ENCODE results near the gene INAFM2. TPM values are rescaled to one million over a fixed set of nuclear protein-coding genes. Genes with fewer than 3 reads are reported as not detected.

The INAFM2 gene
- total RNA-seq, 1 donor from 2014 or later = 23.6 TPM

DNA sequence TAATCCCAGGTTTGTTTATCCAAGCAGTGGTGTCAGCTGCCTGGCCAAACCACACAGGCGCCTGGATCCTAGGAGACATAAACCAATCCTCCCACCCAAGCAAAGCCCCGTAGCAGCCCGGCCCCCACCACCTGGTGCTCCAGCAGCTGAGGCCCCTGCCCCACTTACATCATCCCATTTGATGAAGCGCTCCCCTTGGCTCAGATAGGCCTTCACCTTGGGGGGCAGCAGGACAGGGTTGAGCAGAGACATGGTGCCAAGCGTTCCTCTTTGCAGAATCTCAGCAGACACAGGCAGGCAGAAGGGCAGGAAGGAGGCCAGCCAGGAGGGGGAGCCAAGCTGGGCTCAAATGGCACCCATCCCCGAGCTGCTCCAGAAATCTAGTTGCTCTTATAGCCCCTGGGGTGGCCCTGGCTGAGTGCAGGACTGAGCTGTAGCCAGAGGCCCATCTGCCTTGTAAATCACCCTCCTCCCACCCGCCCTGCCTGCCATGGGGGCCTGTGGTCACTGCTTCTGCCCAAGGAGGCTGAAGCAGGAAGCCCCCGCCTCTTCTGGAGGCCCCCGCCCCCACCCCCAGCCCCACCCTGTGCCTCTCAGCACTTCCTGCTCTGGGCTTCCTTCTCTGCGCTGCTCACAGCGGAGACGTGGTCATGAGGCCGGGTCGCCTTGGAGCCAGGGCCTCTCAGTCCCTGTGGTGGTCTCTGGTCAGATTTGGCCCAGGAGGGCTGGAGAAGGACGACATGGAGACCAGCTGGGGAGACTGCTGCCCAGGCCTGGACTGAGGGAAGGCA is 15.9 kb upstream of the INAFM2 start, which contains the start of gene PLCB2:
TSS of gene PLCB2 (minus strand) at position 515 of the 791 bp plus-strand sequence. CDS start at position 252, 263 bp downstream.
- no peaks in the 10 kb centered on the region for H3K36me3 Mint-ChIP-seq
- no peaks in the 10 kb centered on the region for H3K9me3 Mint-ChIP-seq
- H3K4me3 Mint-ChIP-seq = no peak within 1 kb of the TSS
- no peak for DNase-seq (ENCODE audit: extremely low spot score, unreplicated experiment)
- TF ChIP-seq, protein P1, sequence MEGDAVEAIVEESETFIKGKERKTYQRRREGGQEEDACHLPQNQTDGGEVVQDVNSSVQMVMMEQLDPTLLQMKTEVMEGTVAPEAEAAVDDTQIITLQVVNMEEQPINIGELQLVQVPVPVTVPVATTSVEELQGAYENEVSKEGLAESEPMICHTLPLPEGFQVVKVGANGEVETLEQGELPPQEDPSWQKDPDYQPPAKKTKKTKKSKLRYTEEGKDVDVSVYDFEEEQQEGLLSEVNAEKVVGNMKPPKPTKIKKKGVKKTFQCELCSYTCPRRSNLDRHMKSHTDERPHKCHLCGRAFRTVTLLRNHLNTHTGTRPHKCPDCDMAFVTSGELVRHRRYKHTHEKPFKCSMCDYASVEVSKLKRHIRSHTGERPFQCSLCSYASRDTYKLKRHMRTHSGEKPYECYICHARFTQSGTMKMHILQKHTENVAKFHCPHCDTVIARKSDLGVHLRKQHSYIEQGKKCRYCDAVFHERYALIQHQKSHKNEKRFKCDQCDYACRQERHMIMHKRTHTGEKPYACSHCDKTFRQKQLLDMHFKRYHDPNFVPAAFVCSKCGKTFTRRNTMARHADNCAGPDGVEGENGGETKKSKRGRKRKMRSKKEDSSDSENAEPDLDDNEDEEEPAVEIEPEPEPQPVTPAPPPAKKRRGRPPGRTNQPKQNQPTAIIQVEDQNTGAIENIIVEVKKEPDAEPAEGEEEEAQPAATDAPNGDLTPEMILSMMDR (conservative IDR thresholded peaks at IDR 0.05) = peak; percentile 32
- no peak within 1 kb of the TSS for H3K27ac Mint-ChIP-seq
- peaks cover 40% of the 10 kb centered on the region for H3K27me3 Mint-ChIP-seq
- H3K4me1 Mint-ChIP-seq (ENCODE audit: unreplicated experiment) = peaks cover 13% of the 10 kb centered on the region

DNA sequence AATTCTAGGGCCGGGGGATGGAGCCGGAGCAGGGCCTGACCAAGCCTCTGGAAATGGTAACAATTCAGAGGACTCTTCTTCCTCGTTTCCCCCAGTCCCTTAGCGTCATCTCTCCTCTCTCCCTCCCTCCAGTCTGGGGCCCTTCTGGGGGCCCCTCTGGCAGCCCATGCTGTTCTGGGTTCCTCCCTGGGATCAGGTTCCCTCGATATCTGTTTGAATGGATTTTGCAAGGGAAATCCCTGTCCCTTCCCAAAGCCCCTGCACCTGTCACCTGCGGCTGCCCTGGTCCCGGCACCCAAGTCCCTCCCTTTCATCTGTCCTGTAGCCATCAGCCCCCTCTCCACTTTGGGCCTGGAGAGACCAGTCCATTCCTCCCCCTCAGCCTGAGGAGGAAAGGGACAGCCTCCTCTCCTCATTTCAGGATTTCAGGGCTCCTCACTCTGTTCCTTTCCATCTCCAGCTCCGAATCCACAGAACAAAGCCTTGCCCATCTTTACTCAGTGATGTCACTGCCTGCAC is 14.1 kb upstream of the INAFM2 start:
- peaks cover 22% of the 10 kb centered on the region for H3K4me1 Mint-ChIP-seq (ENCODE audit: unreplicated experiment)
- H3K9me3 Mint-ChIP-seq = no peaks in the 10 kb centered on the region
- peaks cover 36% of the 10 kb centered on the region for H3K27me3 Mint-ChIP-seq
- no peaks in the 10 kb centered on the region for H3K36me3 Mint-ChIP-seq
- TF ChIP-seq, protein P1 (conservative IDR thresholded peaks at IDR 0.05) = no peak
- no peak overlapping the region for H3K4me3 Mint-ChIP-seq
- H3K27ac Mint-ChIP-seq = no peak overlapping the region
- DNase-seq (ENCODE audit: extremely low spot score, unreplicated experiment) = no peak

DNA sequence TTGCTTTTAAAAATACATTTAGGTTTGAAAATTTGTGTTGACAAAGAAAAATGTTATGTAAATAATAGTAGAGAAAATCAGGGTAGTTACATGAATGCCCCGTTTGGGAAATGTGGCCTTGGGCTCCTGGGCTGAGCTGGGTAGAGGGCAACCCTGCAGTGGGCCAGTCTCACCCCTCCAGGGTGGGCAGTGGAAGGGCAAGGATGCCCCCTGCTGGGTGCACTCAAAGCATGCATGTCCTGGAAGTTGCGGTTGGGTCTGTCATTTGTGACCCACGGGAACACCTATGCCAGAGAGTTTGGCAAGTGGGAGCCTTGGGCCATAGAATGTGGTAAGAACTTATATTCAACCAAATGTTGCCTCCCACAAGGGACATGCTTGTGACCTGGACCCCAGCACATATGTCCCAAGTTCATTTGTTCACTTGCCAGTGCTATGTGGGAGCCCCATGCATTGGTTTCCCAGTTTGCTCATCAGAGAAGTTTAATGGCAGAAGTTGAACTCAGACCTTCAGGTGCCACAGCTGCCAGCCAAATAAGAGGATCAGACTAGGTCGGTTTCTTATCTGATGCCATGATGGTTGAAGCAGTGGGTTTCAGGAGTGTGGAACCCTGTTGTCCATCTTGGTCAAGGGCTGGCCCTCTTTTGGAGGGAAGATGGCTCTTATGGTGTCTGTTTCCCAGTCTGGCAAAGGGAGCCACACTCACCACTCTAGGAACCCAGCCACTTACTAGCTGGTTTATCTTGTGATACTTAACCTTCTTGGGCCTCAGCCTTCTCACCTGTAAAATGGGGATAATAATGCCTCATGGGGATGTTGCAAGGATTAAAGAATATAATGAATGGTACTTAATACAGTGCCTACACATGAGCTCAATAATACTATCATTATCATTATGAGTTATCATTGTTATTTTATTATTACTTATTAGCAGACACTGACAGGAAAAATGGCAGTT is 13.2 kb upstream of the INAFM2 start:
- no peaks in the 10 kb centered on the region for H3K9me3 Mint-ChIP-seq
- no peak overlapping the region for H3K4me3 Mint-ChIP-seq
- TF ChIP-seq, protein P1 (conservative IDR thresholded peaks at IDR 0.05) = peak; percentile 88
- peaks cover 22% of the 10 kb centered on the region for H3K4me1 Mint-ChIP-seq (ENCODE audit: unreplicated experiment)
- DNase-seq (ENCODE audit: extremely low spot score, unreplicated experiment) = no peak
- H3K36me3 Mint-ChIP-seq = no peaks in the 10 kb centered on the region
- H3K27ac Mint-ChIP-seq = no peak overlapping the region
- H3K27me3 Mint-ChIP-seq = peaks cover 35% of the 10 kb centered on the region

DNA sequence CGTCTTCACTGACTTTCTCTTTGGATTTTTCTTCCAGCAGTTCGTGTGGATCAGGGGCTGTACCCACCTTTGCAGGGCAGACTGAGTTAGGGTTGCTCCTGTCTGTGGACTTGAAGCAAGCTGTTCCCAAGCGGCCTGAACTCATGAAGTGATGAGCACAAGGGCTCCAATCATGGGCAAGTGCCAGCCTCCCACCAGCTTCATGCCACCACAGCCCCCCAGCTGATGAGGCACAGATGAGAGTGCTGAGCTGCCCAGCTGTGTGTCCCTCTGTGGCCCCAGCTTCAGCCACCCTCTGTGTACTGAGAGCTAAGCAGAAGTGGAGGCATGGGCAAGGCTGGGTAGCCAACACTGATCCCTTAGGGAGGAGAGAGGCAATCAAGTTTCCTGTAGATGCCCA is 12.5 kb upstream of the INAFM2 start:
- Mint-ChIP-seq H3K36me3 (no peaks in the 10 kb centered on the region), H3K9me3 (no peaks in the 10 kb centered on the region), H3K27me3 (peaks cover 42% of the 10 kb centered on the region), H3K27ac (no peak overlapping the region), H3K4me3 (no peak overlapping the region), H3K4me1 (ENCODE audit: unreplicated experiment) (peaks cover 22% of the 10 kb centered on the region)
- no peak for DNase-seq (ENCODE audit: extremely low spot score, unreplicated experiment)
- TF ChIP-seq, protein P1 (conservative IDR thresholded peaks at IDR 0.05) = no peak

DNA sequence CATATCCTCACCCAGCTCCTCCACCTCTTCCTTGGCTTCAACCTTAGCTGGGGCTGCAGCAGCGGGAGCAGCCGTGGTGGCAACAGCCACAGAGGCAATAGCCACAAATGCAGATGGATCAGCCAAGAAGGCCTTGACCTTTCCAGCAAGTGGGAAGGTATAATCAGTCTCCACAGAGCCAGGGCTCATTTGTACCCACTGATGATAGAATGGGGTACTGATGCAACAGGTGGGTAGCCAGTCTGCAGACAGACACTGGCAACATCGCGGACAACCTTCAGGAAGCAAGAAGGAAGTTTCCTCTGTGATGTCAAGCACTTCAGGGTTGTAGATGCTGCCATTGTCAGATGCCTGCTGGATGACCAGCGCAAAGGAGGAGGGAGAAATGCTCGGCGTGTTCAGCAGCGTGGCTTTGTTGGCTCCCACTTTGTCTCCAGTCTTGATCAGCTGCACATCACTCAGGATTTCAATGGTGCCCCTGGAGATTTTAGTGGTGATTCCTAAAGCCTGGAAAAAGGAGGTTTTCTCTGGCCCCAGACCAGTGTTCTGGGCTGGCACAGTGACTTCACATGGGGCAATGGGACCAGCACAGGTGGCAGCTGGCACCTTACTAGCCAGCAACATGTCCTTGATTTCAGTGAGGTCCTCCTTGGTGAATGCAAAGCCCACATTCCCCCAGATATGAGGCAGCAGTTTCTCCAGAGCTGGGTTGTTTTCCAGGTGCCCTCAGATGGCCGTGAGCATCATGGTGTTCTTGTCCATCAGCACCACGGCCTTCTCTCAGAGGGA is 10.9 kb upstream of the INAFM2 start:
- no peak overlapping the region for H3K27ac Mint-ChIP-seq
- DNase-seq (ENCODE audit: extremely low spot score, unreplicated experiment) = no peak
- no peak overlapping the region for H3K4me3 Mint-ChIP-seq
- TF ChIP-seq, protein P1 (conservative IDR thresholded peaks at IDR 0.05) = no peak
- H3K36me3 Mint-ChIP-seq = no peaks in the 10 kb centered on the region
- H3K27me3 Mint-ChIP-seq = peaks cover 54% of the 10 kb centered on the region
- peaks cover 22% of the 10 kb centered on the region for H3K4me1 Mint-ChIP-seq (ENCODE audit: unreplicated experiment)
- H3K9me3 Mint-ChIP-seq = no peaks in the 10 kb centered on the region

Data from type B pancreatic cell (in vitro differentiated cells).